Activated T-cell treated with anti-CD3 and anti-CD28 coated beads for 24 hours (primary cell): ENCODE measurements around the gene NDUFS5.
"Not testable (repeated sequence)": the region's sequence is repeated elsewhere in the genome, so short reads cannot be mapped to it uniquely, and the experiment has no call there.

Experiments used
- DNase-seq: peaks from one replicate; pipeline ENCODE4 v3.0.0-alpha.2; 2020; ENCODE audit warnings: low read depth

NDUFS5 gene

DNA sequence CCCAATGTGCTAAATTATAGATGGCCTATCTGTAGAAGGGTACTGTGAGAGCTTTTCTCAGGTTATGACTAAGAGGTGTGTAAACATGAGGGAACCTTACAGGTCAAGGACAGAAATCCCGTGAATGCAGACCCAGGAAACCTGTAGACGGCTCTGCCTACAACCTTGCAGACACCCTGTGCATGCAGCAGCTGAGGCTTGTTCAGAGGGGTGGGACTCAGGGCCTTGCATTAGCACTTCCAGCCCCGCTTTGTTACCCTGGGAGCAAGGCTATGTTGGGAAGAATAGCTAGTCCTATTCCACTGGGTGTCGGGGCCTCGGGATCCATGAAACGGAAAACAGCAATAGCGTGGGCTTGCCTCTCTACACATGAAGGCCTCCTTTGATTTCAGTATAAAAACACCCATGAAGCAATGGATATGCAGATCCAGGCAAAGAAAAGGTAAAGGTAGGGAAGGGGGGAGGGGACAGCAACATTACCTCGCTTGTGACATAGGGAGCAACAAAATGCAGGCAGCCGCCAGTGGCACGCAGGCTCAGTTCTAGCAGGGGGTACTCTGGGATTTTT, 9.5 kb upstream of the NDUFS5 start:
- DNase-seq = no peak

DNA sequence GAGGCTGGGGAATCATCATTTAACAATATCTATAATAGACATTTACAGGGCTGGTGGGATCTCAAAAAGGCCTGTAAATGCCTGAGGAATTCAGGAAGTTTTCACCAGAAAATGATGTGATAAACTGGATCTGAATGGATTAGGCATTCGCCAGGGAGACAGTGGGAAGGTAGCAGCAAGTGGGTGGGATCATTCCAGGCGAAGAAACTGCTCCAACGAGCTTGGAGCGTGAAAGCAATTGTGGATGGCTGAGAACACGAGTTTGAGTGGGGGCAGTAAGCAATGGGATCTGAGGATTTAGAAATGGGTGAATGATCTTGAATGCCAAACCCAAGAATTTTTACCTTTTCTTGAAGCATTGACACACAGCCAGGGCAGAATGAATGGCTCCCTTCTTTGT, 8.9 kb upstream of the NDUFS5 start:
- DNase-seq = no peak

GRCh38 chr1:39020494-39020893, 5.7 kb upstream of the NDUFS5 start:
- DNase-seq = not testable (repeated sequence)

DNA sequence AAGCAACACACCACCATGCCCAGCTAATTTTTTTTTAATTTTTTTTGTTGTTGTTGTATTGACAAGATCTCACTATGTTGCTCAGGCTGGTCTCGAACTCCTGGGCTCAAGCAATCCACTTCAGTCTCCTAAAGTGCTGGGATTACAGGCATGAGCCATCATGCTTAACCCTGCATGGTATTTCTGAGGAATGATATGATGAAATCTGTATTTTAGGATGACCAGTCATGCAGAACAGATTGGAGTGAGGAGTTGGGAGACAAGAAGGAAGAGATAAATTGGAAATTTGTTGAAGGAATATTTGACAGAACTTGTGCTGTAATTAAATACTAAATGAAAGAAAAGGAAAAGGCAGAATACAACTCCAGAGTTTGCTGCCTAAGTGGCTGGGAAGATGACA, 4.7 kb upstream of the NDUFS5 start:
- no peak for DNase-seq

GRCh38 chr1:39023140-39023539, 3.0 kb upstream of the NDUFS5 start:
- no peak for DNase-seq

- no peak for DNase-seq
Measured at GRCh38 chr1:39026866-39027507, 837 bp downstream of the NDUFS5 start.

DNA sequence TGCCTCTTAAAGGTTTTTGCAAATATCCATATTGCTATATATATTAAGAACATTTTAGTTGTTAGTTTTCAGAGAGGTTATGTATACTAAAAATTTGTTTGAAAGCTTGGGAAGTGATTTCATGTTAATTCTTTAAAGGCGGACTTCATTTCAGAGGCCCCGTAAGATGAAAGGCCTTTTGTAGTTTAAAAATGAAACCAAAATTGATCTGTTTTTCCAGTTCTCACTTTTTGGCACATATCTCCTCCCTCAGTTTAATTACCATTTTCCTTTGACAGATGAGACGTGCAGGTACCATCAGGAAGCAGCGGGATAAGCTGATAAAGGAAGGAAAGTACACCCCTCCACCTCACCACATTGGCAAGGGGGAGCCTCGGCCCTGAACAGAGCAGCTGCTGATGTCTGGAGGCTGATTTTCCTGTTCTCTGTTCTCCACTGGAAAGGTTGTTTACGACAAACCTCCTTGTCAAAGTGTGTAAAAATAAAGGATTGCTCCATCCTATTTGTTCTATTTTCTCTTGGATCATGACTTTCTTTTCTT, 8.0 kb downstream of the NDUFS5 start:
- no peak for DNase-seq

- DNase-seq = no peak
Measured at GRCh38 chr1:39036678-39037077, 10.5 kb downstream of the NDUFS5 start.

DNA sequence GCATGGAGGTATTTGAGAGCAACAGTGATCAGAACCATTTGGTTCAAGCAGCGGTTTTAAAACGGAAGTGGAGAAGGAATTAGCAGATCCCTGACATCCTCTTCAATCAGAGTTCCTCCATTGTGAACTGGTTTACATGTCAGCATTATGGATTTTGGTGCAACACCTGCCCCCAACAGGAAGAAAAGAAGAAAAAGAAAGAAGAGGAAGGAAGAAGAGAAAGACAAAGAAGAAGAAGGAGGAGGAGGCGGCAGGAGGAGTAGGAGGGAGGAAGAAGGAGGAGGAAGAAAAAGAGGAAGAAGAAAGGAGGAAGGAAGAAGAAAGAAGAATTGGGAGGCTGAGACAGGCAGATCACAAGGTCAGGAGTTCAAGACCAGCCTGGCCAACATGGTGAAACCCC, 17.4 kb downstream of the NDUFS5 start:
- DNase-seq = no peak

DNA sequence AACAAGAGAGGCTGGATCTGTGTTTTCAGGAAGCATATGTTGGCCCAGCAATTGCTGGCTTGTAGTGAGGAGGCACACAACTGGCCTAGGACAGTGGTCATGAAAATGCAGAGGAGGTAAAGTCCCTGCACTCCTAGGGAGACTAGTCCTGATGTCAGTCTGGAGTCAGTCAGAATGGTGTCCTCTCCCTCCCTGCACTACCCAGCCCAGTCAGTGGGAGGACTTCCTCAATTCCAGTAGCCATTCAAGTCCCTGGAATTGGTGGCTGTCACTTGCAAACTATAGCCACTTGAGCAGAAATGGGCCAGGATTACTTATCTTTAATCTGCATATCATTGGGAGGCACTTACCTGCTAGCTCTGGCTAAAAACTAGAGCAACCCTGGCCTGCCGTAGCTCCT, 18.6 kb downstream of the NDUFS5 start:
- no peak for DNase-seq

GRCh38 chr1:39045231-39045630, 19.1 kb downstream of the NDUFS5 start:
- DNase-seq = no peak

- DNase-seq = no peak
Measured at GRCh38 chr1:39046613-39047210, 20.6 kb downstream of the NDUFS5 start.

- DNase-seq = no peak
Measured at GRCh38 chr1:39047374-39048229, 21.5 kb downstream of the NDUFS5 start.

- DNase-seq = no peak
Measured at GRCh38 chr1:39048745-39049370, 22.7 kb downstream of the NDUFS5 start.

- no peak for DNase-seq
Measured at GRCh38 chr1:39050001-39050400, 23.9 kb downstream of the NDUFS5 start.

DNA sequence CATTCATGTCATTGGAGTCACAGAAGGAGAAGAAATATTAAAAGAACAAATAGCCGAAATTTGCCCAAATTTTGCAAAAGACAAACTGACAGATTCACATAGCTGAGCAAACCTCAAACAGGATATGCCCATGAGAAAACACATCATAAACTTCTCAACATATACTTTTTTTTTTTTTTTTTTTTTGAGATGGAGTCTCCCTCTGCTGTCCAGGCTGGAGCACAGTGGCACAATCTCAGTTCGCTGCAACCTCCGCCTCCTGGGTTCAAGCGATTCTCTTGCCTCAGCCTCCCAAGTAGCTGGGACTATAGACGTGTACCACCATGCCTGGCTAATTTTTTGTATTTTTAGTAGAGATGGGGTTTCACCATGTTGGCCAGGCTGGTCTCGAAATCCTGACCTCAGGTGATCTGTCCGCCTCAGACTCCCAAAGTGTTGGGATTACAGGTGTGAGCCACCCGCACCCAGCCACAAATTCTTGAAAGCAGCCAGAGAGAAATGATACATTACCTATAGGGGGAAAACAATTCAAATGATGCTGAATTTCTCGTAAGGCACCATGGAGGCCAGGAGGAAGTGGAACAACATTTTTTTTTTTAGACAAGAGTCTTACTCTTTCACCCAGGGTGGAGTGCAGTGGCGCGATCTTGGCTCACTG, 25.2 kb downstream of the NDUFS5 start:
- DNase-seq = not testable (repeated sequence)

DNA sequence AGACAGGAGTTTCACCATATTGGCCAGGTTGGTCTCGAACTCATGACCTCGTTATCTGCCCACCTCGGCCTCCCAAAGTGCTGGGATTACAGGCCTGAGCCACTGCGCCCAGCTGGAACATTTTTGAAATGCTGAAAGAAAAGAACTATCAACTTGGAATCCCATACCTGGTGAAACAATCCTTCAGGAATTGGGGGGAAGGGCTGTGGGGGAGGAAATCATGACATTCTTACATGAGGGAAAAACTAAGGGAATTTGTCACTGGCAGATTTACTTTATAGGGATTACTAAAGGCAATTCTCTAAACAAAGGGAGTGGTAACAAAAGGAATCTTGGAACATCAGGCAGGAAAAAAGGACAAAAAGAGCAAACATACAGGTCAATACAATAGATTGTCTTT, 25.8 kb downstream of the NDUFS5 start:
- DNase-seq = no peak

GRCh38 chr1:39055213-39055710, 29.1 kb downstream of the NDUFS5 start:
- not testable (repeated sequence) for DNase-seq

DNA sequence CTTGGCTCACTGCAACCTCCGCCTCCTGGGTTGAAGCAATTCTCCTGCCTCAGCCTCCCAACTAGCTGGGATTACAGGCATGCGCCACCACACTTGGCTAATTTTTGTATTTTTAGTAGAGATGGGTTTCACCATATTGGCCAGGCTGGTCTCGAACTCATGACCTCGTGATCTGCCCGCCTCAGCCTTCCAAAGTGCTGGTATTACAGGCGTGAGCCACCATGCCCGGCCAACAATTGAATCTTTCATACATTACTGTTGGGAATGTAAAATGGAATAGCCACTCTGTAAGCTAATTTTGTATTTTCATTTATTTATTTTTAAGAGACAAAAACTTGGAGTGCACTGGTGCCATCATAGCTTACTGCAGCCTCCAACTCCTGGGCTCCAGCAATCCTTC, 35.4 kb downstream of the NDUFS5 start:
- not testable (repeated sequence) for DNase-seq

GRCh38 chr1:39061951-39062350, 35.8 kb downstream of the NDUFS5 start:
- no peak for DNase-seq

DNA sequence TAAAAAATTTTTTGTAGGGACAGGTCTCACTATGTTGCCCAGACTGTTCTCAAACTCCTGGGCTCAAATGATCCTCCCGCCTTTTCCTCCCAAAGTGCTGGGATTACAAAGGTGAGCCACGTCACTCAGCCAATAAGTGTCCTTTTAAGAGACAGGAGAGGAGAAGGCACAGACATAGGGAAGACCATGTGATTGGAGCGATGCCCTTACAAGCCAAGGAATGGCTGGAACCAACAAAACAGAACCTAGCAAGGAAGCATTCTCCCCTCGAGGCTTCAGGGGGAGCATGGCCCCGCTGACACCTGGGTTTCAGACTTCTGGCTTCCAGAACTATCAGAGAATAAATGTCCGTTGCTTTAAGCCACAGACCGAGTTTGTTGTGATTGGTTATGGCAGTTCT, 37.0 kb downstream of the NDUFS5 start:
- no peak for DNase-seq
